ENCODE results near the gene TMEM259.

TMEM259 gene

DNA sequence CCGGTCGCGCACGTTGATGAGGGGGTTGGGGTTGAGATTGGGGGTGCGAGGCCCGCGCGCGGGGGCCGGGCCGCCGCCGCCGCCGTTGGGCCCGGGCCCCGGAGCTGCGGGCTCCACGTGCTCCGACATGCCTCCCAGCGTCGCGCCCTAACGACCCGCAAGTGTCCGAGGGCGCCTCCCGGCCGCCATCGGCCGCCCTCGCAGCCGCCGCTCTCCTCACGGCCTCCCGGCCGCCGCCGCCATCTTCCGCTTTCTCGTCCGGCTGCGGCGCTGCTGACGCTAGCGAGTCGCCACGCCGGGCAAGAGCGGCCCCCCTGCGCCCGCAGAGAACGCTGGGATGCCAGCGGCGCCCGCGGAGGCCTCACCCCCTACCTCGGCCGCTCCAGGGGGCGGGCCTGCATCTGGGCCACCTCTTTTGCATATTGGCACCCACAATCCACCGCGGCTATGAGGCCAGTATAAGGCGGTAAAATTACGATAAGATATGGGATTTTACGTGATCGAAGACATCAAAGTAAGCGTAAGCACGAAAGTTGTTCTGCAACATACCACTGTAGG is at the start of gene TMEM259:
Gene TMEM259, minus strand, starts transcription at position 256 of the 558 bp plus-strand sequence. Its CDS starts 127 bp downstream, at position 129.
- peak; percentile 98 for DNase-seq (ENCODE audit: low spot score)

DNA sequence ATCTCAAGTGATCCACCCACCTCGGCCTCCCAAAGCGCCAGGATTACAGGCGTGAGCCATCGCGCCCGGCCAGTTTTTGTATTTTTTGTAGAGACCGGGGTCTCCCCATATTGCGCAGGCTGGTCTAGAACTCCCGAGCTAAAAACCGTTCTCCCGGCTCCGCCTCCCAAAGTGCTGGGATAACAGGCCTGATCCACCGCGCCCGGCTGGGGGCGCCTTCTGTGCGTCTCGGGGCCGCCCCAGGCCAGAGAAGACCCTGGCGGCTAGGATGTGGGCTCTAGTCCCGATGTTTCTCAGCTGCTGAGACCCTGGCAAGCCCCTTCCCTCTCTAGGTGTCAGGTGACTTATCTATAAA is 49.6 kb upstream of the TMEM259 start:
- DNase-seq (ENCODE audit: low spot score) = no peak

DNA sequence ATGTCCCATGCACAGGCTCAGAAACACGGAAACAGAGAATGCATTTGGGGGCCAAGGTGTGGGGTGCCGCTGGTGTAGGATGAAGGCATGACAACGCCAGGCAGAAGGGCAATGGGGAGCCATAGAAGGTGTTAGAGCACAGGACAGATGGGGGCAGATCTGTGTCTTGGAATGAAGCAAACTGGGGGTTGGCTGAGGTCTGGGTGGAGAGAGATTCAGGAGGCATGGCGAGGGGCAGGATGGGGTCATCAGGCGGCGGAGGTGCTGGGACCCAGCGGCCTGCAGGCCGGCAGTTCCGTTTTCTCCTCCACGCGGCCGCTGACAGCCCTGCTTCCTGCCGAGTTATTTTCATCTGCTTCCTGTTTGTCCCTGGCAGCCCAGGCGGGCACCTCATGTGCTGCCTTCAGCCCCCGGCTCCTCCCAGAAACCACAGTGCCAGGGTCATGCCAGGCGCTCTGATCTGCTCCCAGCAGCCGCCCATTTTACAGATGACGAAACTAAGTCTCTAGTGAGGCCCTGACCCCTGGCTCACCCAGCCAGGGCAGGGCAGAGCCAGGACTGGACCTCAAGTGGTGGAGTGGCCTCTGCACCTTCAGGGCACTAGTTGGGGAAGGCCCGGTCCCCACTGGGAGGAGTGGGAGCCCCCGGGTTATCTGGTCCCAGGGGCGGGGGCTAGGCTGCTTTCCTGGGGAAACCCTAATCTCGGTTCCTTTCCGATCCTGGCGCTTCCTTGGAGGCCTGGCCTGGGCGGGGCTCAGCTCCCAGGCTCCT is 48.3 kb upstream of the TMEM259 start:
- DNase-seq (ENCODE audit: low spot score) = peak; percentile 80

DNA sequence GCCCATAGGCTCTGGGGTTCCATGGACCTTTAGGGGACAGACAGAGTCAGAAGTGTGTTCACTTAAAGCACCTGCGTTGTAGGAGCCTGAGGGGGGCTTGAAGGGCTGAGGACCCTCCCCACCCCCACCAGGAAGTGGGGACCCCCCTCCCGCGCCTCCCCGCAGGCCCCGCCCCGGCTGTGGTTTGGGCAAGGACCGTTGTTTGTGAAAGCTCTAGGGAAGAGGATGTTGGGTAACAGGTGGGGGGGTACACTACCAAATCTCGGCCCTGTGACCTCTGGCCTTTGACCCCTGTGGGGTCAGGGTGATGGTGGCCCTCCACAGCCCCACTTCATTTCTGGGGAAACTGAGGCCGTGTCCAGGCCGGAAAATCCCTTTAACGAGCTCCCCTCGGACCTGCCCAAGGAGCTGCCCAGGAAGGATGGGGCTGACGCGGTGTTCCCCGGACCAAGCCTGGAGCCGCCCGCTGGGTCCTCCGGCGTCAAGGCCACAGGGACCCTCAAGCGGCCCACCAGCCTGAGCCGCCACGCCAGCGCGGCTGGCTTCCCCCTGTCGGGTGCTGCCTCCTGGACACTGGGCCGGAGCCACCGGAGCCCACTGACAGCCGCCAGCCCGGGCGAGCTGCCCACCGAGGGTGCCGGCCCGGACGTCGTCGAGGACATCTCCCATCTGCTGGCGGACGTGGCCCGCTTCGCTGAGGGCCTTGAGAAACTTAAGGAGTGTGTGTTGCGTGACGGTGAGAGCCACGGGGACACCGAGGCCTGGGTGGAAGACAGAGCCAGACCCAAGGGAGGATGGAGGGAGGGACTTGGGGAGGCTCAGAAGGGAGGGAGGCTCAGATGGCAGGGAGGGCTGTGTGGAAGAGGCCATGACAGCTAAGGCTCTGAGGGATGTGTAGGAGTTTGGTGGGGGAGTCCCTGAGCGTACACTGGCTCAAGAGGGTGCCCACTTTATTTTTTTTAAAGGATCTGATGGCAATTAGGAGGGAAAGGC is 47.4 kb upstream of the TMEM259 start:
- DNase-seq (ENCODE audit: low spot score) = peak; percentile 76

DNA sequence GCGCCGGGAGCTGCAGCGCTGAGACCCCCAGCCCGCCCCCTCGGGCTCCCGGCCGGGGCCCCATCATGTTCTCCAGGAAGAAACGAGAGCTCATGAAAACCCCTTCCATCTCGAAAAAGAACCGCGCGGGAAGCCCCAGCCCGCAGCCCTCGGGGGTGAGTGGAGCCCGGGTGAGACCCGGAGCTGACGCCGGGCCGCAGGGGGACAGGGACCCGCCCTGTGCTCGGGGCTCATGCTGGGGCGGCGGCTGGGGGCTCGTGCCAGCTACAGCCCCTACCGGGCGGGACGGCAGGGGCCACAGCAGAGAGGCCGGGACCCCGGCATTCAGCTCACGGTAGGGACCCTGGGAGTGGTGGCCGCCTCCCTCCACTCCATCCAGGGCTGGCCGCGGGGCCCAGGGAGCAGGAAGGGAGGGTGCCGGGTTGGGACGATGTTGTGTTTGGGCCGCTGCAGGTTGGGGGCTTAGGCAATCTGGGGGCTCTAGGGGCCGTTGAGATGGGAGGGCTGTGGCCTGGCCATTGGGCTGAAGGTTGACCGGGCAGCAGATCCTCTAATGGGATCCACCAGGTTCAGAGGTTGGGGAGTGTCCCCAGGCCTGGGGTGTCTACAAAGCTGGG is 46.5 kb upstream of the TMEM259 start:
- DNase-seq (ENCODE audit: low spot score) = no peak

DNA sequence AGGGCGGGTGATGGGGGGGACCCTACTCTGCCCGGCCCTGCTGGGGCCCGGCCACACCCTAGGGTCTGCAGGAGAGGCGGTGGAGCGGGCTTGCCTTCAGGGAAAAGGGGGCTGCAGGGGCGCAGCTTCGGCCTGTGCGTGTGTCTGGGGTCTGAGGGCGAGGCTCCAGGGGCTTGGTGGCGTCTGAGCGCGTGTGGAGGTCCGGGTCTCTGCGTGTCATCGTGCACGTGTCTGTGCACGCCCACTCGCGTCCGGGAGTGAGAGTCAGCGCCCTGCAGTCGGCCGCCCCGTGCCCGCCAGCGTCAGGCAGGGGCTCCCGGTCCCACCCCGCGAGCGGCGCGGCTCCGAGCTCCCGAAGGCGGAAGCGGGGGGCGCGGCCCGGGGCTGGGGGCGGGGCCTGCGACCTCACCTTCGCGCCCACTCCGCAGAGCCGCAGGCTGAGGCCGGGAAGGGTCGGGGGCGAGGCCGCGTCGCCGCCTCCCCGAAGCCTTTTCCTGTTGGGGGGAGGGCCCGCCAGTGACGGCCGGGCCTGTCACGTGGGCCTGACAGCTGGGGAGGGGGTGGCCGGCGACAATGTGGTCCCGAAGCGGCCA is 45.9 kb upstream of the TMEM259 start, which contains the start of gene ARHGAP45:
Gene ARHGAP45, plus strand, starts transcription at position 420 of the 593 bp plus-strand sequence. CDS start 239 bp downstream, outside the sequence.
- DNase-seq (ENCODE audit: low spot score) = peak; percentile 85

DNA sequence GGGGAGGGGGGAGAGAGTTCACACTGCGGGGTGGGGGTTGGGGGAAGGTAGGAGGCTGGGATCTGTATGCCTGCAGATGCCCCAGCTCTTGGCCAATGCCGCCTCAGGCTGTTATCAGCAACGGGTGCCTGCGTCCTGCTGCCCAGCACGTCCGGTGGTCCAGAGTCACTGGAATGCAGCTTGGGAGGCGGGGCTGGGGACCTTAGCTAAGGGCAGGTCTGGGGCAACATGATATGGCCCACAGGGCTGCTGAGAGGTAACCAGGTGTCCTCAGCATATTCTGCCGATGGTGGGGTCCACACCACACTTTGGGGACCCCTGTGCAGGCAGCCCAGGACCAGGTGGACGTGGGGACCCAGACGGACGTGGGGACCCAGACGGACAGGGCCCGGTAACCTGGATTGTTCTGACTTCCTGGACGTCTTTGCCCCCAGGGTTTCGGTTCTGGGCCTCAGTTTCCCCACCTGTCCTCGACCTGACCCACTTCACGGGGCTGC is 45.4 kb upstream of the TMEM259 start:
- DNase-seq (ENCODE audit: low spot score) = no peak

DNA sequence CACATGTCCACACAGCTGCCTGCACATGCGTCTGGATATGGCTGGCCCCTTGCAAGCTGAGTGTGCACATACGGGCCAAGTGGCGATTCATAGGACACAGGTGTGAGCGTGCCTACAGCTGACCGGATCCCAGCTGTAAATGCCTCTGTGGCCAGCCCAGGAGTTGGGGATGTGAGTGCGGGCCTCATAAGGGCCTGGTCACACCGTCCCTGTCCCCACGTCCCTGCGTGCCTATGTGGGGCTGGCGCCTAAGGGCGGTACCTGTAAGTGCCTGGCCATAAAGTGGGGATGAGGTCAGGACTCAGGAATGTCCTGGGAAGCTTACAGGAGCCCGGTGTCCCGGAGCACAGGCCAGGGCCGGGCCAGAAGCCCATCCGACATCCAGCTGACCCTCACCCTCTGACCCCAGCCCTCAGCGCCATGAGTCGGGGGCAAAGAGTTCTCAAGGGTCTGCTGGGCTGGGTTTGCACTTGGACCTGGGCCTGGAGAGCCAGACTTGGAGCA is 44.7 kb upstream of the TMEM259 start:
- no peak for DNase-seq (ENCODE audit: low spot score)

DNA sequence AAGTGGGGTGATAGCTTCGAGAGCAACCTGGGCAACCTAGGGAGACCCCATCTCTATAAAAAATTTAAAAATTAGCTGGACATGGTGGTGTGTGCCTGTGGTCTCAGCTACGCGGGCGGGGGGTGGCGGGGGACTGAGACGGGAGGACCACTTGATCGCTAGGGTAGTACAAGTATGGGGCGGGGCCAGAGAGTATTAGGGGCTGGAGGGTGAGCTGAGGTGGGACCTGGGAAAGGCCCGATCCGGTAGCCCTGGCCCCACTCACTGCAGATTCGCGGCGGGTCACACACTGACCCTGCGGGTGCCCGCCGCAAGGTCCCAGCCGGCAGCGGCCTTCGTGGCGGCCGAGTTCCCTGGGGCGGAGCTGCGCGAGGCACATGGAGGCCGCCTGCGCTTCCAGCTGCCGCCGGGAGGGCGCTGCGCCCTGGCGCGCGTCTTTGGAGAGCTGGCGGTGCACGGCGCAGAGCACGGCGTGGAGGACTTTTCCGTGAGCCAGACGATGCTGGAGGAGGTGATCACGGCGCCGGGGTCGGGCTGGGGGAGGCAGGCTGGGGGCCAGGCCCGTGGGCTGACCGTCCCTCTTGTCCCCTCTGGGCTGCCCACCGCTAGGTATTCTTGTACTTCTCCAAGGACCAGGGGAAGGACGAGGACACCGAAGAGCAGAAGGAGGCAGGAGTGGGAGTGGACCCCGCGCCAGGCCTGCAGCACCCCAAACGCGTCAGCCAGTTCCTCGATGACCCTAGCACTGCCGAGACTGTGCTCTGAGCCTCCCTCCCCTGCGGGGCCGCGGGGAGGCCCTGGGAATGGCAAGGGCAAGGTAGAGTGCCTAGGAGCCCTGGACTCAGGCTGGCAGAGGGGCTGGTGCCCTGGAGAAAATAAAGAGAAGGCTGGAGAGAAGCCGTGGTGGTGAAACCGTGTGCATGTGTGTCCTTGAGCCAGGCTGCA is 44.0 kb upstream of the TMEM259 start:
- peak; percentile 73 for DNase-seq (ENCODE audit: low spot score)

DNA sequence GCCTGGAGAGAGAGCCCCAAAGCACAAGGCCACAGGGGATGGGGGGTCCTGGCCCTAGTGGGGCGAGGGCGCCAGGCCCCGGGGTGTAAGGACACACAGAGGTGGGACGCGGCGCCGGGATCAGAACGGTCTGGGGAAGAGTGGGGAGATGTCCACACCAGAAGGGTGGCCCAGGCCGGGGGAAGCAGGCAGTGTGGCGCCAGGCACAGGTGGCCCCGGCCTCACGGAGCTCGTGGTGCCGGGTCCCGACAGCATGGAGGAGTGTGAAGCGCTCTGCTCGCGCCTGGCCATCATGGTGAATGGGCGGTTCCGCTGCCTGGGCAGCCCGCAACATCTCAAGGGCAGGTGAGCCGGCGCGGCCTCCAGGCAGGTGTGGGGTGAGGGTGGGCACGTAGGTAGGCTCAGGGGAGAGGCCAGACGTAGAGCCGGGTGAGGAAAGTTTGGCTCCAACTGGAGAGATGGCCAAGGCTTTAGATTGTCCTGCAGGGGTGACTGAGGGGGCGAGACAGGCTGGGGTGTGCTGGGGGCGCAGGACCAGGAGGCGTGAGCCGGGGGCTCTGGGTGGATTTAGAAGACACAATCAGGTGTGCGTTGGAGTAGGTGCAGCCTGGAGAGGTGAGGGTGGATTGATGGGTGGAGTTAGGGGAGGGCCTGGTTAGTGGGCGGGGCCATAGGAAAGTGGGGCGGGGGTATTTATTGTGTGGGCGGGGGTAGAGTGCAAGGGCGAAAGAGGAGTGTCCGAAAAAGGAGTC is 43.2 kb upstream of the TMEM259 start:
- no peak for DNase-seq (ENCODE audit: low spot score)

DNA sequence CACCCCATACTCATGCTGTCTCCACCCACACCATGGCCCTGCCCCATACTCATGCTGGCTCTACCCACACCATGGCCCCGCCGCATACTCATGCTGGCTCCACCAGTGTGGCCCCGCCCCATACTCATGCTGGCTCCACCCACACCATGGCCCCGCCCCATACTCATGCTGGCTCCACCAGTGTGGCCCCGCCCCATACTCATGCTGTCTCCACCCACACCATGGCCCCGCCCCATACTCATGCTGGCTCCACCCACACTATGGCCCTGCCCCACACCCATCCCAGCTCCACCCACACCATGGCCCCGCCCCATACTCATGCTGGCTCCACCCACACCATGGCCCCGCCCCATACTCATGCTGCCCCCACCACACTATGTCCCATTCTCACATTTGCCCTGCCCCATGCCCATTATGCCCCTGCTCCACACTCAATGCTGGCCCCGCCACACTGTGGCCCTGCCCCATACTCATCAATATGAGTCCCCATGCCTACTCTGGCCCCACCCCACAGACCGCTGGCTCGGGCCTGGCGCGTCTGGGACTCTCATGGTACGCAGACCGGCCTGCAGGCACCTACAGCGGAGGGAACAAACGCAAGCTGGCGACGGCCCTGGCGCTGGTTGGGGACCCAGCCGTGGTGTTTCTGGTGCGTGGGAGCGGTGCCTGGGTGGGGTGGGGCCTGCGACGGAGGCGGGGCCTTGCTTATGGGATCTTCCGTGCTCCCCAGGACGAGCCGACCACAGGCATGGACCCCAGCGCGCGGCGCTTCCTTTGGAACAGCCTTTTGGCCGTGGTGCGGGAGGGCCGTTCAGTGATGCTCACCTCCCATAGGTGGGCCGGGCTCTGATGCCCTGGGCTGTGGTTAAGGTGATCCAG is 42.3 kb upstream of the TMEM259 start:
- DNase-seq (ENCODE audit: low spot score) = peak; percentile 48

DNA sequence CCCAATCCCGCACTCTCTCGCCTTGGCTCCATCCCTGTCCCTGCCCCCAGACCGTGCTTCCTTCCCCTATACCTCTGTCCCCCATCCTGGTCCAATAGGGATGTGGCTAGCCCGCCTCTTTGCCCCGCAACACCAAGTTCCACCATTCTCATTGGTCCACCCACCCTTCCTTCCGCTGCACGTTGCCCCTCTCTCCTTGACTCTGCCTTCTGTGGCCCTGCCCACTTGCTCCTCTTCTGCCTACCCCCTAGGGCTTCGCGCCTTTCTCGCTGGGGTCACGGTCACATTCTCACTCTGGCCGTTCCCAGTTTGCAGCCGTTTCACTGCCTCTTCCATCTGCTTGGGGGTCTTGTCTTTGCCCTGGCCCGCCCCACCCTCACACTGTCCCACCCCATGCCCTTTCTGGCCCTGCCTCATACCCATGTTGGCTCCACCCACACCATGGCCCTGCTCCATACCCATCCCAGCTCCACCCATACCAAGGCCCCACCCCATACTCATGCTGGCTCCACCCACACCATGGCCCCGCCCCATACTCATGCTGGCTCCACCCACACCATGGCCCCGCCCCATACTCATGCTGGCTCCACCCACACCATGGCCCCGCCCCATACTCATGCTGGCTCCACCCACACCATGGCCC is 41.6 kb upstream of the TMEM259 start:
- no peak for DNase-seq (ENCODE audit: low spot score)

DNA sequence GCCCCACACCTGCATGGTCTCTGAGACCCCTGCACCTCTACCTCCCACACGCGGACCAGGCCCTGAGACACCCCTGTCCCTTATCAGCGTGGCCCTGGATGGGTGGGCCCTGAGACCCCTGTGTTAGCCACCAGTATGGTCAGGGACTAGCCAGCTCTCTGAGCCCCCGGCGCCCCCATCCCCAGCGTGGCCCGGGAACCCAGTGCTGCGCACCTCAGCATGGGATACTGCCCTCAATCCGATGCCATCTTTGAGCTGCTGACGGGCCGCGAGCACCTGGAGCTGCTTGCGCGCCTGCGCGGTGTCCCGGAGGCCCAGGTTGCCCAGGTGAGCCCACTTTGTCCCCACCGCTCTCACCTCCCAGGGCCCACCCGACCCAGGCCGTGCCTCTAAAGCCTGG is 41.1 kb upstream of the TMEM259 start:
- DNase-seq (ENCODE audit: low spot score) = no peak

DNA sequence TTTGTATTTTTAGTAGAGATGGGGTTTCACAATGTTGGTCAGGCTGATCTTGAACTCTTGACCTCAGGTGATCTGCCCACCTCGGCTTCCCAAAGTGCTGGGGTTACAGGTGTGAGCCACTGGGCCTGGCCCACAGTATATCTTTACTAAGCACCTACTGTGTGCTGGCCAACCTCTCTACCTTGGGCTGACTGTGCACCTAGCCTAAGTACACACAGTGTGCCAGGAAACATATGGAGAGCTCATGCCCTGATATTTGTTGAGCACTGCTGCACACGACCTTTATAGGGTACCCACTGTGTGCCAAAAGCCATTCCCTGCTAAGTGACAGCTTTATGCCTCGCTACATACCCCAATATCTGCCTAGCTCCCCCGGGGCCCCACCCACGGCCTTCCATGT is 39.8 kb upstream of the TMEM259 start:
- no peak for DNase-seq (ENCODE audit: low spot score)

DNA sequence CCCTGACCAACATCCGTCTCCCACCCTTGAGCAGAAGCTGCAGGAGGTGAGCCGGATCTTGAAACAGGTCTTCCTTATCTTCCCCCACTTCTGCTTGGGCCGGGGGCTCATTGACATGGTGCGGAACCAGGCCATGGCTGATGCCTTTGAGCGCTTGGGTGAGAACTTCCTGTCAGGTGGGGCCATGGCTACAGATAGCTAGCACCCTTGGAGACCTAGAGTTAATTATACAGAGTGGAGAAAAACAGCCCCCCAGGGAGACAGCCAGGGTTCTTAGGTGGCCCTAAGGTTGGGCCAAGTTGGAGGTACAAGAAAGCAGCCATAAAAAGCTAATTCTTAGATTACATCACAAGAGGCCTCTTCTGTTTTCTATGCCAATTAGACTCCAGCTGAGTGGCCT is 37.2 kb upstream of the TMEM259 start:
- DNase-seq (ENCODE audit: low spot score) = no peak

DNA sequence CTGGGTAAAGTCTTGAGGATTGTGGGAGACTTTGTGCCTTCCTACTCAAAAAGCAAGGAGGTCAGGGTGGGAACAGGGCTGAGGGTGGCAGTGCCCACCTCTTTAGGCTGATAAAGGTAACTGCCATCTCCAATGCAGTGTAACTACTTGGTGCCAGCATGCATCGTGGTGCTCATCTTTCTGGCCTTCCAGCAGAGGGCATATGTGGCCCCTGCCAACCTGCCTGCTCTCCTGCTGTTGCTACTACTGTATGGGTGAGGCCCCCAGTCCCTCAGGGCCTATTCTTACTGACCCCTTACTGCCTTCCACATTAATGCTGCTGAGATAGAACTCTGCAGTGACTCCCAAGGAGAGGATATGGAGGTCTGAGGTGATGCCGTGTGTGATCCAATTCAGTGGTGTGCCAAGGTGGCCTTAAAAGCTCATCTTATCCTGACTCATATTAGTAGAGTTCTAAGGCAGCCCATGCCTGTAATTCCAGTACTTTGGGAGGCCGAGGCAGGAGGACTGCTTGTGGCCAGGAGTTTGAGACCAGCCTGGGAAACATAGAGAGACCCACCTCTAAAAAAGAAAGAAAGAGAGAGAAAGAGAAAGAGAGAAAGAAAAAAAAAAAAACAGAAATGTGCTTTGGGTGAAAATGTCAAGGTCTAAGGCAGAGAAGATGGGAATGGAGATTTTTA is 36.4 kb upstream of the TMEM259 start:
- DNase-seq (ENCODE audit: low spot score) = peak; percentile 69

DNA sequence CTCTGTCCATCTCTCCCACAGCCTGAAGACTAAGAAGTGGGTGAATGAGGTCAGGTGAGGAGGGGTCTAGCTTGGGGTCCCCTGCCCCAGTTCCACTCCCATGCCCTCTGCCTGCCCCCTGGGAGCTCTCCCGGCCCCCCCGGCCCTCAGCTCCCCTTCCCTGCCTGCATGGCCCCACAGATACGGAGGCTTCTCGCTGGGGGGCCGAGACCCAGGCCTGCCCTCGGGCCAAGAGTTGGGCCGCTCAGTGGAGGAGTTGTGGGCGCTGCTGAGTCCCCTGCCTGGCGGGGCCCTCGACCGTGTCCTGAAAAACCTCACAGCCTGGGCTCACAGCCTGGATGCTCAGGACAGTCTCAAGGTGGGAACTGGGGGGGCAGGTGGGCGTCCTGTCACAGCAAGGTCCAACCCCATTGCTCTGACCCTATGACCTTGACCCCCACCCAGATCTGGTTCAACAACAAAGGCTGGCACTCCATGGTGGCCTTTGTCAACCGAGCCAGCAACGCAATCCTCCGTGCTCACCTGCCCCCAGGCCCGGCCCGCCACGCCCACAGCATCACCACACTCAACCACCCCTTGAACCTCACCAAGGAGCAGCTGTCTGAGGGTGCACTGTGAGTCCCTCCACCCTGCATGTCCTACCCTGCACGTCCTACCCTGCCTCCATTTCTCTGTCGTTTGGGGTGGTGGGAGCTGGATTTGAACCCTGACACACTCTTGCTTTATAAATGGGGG is 35.1 kb upstream of the TMEM259 start:
- DNase-seq (ENCODE audit: low spot score) = no peak

Measured in CD4-positive, alpha-beta T cell treated with Interleukin-15 for 4 hours (primary cell).